ENCODE results near the gene LRPPRC.

DNA sequence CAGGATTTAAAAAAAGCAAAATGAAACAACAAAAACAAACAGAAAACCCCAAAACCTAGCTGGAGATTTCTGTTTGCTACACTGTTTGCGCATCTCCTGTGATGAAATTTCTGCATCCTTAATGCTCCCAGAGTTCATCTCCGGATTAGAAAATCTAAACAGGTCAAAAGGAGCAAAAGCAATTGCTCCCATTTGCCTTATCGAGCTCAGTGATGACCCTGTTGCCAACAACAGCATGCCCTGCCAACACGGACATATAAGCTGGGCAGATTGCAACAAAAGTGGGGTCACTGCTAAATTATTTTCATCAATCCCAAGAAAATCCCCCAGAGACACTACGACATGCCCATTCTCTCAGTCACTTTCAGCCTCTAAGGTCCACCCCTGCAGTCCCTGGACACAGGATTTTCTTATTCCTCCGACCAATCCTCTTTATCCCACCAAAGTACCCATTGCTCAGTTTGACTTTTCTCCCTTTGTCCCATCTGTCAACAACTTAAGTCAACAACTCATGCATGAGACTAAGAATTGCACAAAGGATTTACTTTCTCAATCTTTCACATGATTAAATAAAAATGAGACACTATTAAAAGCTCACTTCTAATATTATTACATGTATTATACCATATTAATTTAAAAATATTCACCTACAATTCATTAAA, 89.2 kb downstream of the LRPPRC start:
- TF ChIP-seq, protein P1, sequence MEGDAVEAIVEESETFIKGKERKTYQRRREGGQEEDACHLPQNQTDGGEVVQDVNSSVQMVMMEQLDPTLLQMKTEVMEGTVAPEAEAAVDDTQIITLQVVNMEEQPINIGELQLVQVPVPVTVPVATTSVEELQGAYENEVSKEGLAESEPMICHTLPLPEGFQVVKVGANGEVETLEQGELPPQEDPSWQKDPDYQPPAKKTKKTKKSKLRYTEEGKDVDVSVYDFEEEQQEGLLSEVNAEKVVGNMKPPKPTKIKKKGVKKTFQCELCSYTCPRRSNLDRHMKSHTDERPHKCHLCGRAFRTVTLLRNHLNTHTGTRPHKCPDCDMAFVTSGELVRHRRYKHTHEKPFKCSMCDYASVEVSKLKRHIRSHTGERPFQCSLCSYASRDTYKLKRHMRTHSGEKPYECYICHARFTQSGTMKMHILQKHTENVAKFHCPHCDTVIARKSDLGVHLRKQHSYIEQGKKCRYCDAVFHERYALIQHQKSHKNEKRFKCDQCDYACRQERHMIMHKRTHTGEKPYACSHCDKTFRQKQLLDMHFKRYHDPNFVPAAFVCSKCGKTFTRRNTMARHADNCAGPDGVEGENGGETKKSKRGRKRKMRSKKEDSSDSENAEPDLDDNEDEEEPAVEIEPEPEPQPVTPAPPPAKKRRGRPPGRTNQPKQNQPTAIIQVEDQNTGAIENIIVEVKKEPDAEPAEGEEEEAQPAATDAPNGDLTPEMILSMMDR (conservative IDR thresholded peaks at IDR 0.05 in 1 of 2, IDR thresholded peaks at IDR 0.05 in 1 of 2; ENCODE audit: low read depth in 1 of 2, low read length in 2 of 2) = no peak
- TF ChIP-seq EZH2 (IDR thresholded peaks at IDR 0.05; ENCODE audit: low read length, missing control alignments) = no peak
